K562 (cell line): ENCODE results near the gene B4GALT5. TPM values are rescaled to one million over a fixed set of nuclear protein-coding genes. Genes with fewer than 3 reads are reported as not detected.
A peak's percentile ranks its signal among the peaks of the same experiment; 100 is the strongest.

ENCODE experiments used
- ATF1 ChIP-seq, 2 experiments: fragments of 450-650 bp in 1 of 2; IDR thresholded peaks; 2 replicates each; pipeline ENCODE4 v1.6.1; 2016; ENCODE audit warnings: missing compliant biosample characterization in 1 of 2, missing genetic modification characterization in 1 of 2
- CHD4 ChIP-seq: fragments of 200-600 bp; sonication (generic); IDR thresholded peaks from 3 replicates; pipeline ENCODE4 v1.6.1; 2012; ENCODE audit warnings: low read depth, mild to moderate bottlenecking, mixed read lengths, low read length, inconsistent platforms; ENCODE audit not compliant: insufficient read depth, insufficient replicate concordance, poor library complexity, severe bottlenecking
- ELF4 ChIP-seq: fragments of 450-650 bp; formaldehyde crosslinking; IDR thresholded peaks from 2 replicates; pipeline ENCODE4 v1.4.0; 2022; ENCODE audit warnings: missing genetic modification characterization
- ETV5 ChIP-seq: sonication (generic); formaldehyde crosslinking; IDR thresholded peaks from 2 replicates; pipeline ENCODE4 v1.4.0; 2020; ENCODE audit warnings: low read depth, mild to moderate bottlenecking, missing genetic modification reagents
- EZH2 ChIP-seq: IDR thresholded peaks from 2 replicates; pipeline ENCODE4 v1.6.1; 2012; ENCODE audit warnings: low read depth, mild to moderate bottlenecking, inconsistent platforms, low read length, borderline replicate concordance
- FOXK2 ChIP-seq, 2 experiments: fragments of 450-650 bp; IDR thresholded peaks in 1 of 2; conservative IDR thresholded peaks in 1 of 2; 2 replicates each; pipeline ENCODE4 v1.6.1; 2016; ENCODE audit warnings: low read depth in 2 of 2, mild to moderate bottlenecking in 1 of 2
- NCOA1 ChIP-seq: fragments of 450-650 bp; IDR thresholded peaks from 2 replicates; pipeline ENCODE4 v1.6.1; 2016; ENCODE audit warnings: low read depth
- PHF21A ChIP-seq: fragments of 450-650 bp; IDR thresholded peaks from 2 replicates; pipeline ENCODE4 v1.6.1; 2017; ENCODE audit warnings: low read depth, borderline replicate concordance
- POLR2G ChIP-seq: fragments of 200-400 bp; formaldehyde crosslinking; IDR thresholded peaks from 2 replicates; pipeline ENCODE4 v1.6.1; 2017; ENCODE audit warnings: low read depth, mild to moderate bottlenecking, antibody characterized with exemption, low read length, moderate library complexity
- RFX7 ChIP-seq: fragments of 250-450 bp; sonication (Bioruptor Pico); IDR thresholded peaks from 2 replicates; pipeline ENCODE4 v1.5.1; 2021; ENCODE audit warnings: mild to moderate bottlenecking
- RHOXF2B ChIP-seq: fragments of 250-450 bp; sonication (Bioruptor Pico); conservative IDR thresholded peaks from 2 replicates; pipeline ENCODE4 v1.5.1; 2021
- SIRT6 ChIP-seq: IDR thresholded peaks from one replicate; pipeline ENCODE4 v1.6.1; 2012; ENCODE audit warnings: low read depth, mild to moderate bottlenecking, control low read depth, inconsistent platforms, low read length, moderate library complexity
- SMARCA4 ChIP-seq: fragments of 450-650 bp; IDR thresholded peaks from 2 replicates; pipeline ENCODE4 v1.6.1; 2016
- SMARCA5 ChIP-seq: fragments of 450-650 bp; IDR thresholded peaks from 2 replicates; pipeline ENCODE4 v1.6.1; 2016
- SMARCB1 ChIP-seq: IDR thresholded peaks from 2 replicates; pipeline ENCODE4 v1.6.1; 2011; ENCODE audit warnings: improper control_type of control experiment, low read depth; ENCODE audit not compliant: insufficient read length
- SP1 ChIP-seq: sonication (generic); formaldehyde crosslinking; IDR thresholded peaks from 2 replicates; pipeline ENCODE4 v1.8.1; 2022; ENCODE audit warnings: mild to moderate bottlenecking, missing genetic modification reagents
- TBP ChIP-seq: optimal IDR thresholded peaks from 2 replicates; pipeline ENCODE3; 2011; ENCODE audit warnings: low read depth, low read length, improper control_type of control experiment
- TCFL5 ChIP-seq: fragments of 250-450 bp; sonication (Bioruptor Pico); conservative IDR thresholded peaks from 2 replicates; pipeline ENCODE4 v1.6.1; 2021; ENCODE audit warnings: mild to moderate bottlenecking, moderate library complexity, matching md5 sums
- U2AF2 ChIP-seq: fragments of 200-400 bp; formaldehyde crosslinking; optimal IDR thresholded peaks from 2 replicates; pipeline ENCODE3; 2017; ENCODE audit warnings: low read depth, mild to moderate bottlenecking, low read length
- ZFX ChIP-seq: sonication (generic); formaldehyde crosslinking; IDR thresholded peaks from 2 replicates; pipeline ENCODE4 v1.8.0; 2022; ENCODE audit warnings: mild to moderate bottlenecking, missing genetic modification reagents, moderate library complexity
- ZKSCAN3 ChIP-seq: fragments of 250-450 bp; sonication (Bioruptor Pico); IDR thresholded peaks from 2 replicates; pipeline ENCODE4 v1.4.0; 2020
- ZNF197 ChIP-seq: fragments of 200-800 bp; sonication (Bioruptor generic); IDR thresholded peaks from 2 replicates; pipeline ENCODE4 v1.6.1; 2016; ENCODE audit warnings: low read depth, missing genetic modification characterization, missing compliant biosample characterization
- ZNF324 ChIP-seq: fragments of 250-450 bp; sonication (Bioruptor Pico); IDR thresholded peaks from 2 replicates; pipeline ENCODE4 v1.4.0; 2020; ENCODE audit warnings: mild to moderate bottlenecking
- ZNF830 ChIP-seq: fragments of 250-450 bp; sonication (Bioruptor Pico); IDR thresholded peaks from 2 replicates; pipeline ENCODE4 v1.5.0; 2021; ENCODE audit warnings: mild to moderate bottlenecking
- polyA plus RNA-seq, 8 experiments: library from polyadenylated mRNA; depleted of rRNA in 4 of 8; stranded (reverse) in 5 of 8; unstranded in 3 of 8; fragments of >200 nt; fragmentation: Nextera tagmentation in 2 of 8; fragmentation: Illumina TruSeq in 1 of 8; extraction: Ambion mirVana in 2 of 8; extraction: Trizol in 1 of 8; gene quantifications; 2 replicates each; pipeline versions ENCODE4 v1.2.1 to v1.2.3, GENCODE V29; 2011 to 2014; ENCODE audit warnings: inconsistent platforms in 1 of 8, missing spikeins in 1 of 8
- total RNA-seq, 7 experiments: library from RNA; depleted of rRNA in 6 of 7; stranded (reverse); fragments of >200 nt in 6 of 7; fragmentation: Illumina TruSeq in 2 of 7; extraction: Trizol in 2 of 7; gene quantifications; 2 replicates each; pipeline versions ENCODE4 v1.2.1 to v1.2.3, GENCODE V29; 2011 to 2021; ENCODE audit warnings: low replicate concordance in 1 of 7
- TF ChIP-seq, protein P1 (sequence below): fragments of 250-450 bp; sonication (Bioruptor Pico); IDR thresholded peaks from 2 replicates; pipeline ENCODE4 v1.8.0; 2022; ENCODE audit warnings: inconsistent platforms
- TF ChIP-seq, protein P2 (sequence below), 2 experiments: IDR thresholded peaks; 2 replicates each; pipeline ENCODE4 v1.6.1; 2011; ENCODE audit warnings: borderline replicate concordance in 1 of 2, control low read depth in 1 of 2, low read depth in 1 of 2, low read length in 1 of 2, mild to moderate bottlenecking in 1 of 2, mixed read lengths in 1 of 2, moderate library complexity in 1 of 2; ENCODE audit not compliant: insufficient read depth in 1 of 2, insufficient read length in 1 of 2, poor library complexity in 1 of 2, severe bottlenecking in 1 of 2; ENCODE audit errors: extremely low read depth in 1 of 2
- TF ChIP-seq, protein P3 (sequence below): sonication (generic); formaldehyde crosslinking; IDR thresholded peaks from 2 replicates; pipeline ENCODE4 v1.8.0; 2022; ENCODE audit warnings: mild to moderate bottlenecking, low read depth, missing genetic modification reagents

B4GALT5 gene
- total and polyA plus RNA-seq, 9 of the 15 experiments (the other 6 are each of a cell fraction or from before 2014, with no cell fraction given), result 8.5 to 32.6 (median 23.4) TPM

DNA sequence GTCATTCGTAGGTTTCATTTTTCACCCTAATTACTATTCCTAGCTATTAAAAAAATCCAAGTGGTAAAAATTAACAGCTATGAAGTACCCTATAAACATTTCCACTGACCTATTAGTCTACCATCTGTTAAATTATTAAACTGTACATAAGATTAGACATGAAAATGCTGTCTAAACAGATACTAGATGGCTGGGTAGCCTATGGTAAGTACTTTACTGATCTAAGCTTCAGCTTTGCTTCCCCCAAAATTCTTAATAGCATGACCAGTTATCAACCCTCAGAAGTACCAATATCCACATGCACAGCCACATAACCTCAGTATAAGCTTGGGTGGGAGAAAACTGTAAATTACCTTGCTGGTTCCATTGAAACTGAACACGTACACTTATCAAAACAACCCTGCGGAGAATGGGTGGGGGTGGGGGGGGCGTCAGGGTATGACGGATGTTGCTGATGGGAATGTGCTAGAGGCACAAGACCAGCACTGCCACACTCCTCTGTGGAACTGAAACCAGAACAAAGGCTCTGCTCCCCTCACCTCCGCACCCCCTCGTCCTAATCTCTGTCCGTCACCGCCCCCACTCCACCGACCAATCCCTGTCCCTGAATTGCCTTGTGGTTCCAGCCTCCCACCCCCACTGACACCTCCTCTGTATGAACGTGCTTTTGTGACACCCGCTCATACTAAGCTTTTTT, 45.3 kb downstream of the B4GALT5 start (continued):
- TF ChIP-seq, protein P1, sequence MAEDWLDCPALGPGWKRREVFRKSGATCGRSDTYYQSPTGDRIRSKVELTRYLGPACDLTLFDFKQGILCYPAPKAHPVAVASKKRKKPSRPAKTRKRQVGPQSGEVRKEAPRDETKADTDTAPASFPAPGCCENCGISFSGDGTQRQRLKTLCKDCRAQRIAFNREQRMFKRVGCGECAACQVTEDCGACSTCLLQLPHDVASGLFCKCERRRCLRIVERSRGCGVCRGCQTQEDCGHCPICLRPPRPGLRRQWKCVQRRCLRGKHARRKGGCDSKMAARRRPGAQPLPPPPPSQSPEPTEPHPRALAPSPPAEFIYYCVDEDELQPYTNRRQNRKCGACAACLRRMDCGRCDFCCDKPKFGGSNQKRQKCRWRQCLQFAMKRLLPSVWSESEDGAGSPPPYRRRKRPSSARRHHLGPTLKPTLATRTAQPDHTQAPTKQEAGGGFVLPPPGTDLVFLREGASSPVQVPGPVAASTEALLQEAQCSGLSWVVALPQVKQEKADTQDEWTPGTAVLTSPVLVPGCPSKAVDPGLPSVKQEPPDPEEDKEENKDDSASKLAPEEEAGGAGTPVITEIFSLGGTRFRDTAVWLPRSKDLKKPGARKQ (CRISPR knock-in tag), result no peak
- no peak for TF ChIP-seq PHF21A
- TF ChIP-seq SMARCA4, result peak; percentile 56
- no peak for TF ChIP-seq RHOXF2B
- TF ChIP-seq, protein P2, sequence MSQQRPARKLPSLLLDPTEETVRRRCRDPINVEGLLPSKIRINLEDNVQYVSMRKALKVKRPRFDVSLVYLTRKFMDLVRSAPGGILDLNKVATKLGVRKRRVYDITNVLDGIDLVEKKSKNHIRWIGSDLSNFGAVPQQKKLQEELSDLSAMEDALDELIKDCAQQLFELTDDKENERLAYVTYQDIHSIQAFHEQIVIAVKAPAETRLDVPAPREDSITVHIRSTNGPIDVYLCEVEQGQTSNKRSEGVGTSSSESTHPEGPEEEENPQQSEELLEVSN (IDR thresholded peaks at IDR 0.05; ENCODE audit: borderline replicate concordance in 1 of 2, extremely low read depth in 1 of 2, insufficient read depth in 1 of 2, insufficient read length in 1 of 2, low read depth in 1 of 2, low read length in 1 of 2, poor library complexity in 1 of 2, severe bottlenecking in 1 of 2), result peak in 1 of 2 experiments; percentile 37
- TF ChIP-seq FOXK2 (conservative IDR thresholded peaks at IDR 0.05 in 1 of 2, IDR thresholded peaks at IDR 0.05 in 1 of 2; ENCODE audit: low read depth in 2 of 2), result peak in 1 of 2 experiments; percentile 54; a peak in 2 of 4 replicates
- TF ChIP-seq SP1 (CRISPR knock-in tag), result peak; percentile 38; the same call in 1 of the 2 replicates
- no peak for TF ChIP-seq ZKSCAN3
- TF ChIP-seq SIRT6, result no peak
- TF ChIP-seq SMARCA5, result no peak
- TF ChIP-seq, protein P3, sequence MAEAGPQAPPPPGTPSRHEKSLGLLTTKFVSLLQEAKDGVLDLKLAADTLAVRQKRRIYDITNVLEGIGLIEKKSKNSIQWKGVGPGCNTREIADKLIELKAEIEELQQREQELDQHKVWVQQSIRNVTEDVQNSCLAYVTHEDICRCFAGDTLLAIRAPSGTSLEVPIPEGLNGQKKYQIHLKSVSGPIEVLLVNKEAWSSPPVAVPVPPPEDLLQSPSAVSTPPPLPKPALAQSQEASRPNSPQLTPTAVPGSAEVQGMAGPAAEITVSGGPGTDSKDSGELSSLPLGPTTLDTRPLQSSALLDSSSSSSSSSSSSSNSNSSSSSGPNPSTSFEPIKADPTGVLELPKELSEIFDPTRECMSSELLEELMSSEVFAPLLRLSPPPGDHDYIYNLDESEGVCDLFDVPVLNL, result no peak
- TF ChIP-seq ZNF197 (CRISPR knock-in tag), result no peak
- TF ChIP-seq NCOA1, result peak; percentile 31; the same call in 1 of the 2 replicates
- TF ChIP-seq ETV5 (CRISPR knock-in tag), result no peak
- TF ChIP-seq ELF4 (CRISPR knock-in tag), result 0 out of 2 replicates have a peak, but pooled peaks have one; percentile 32
- TF ChIP-seq TCFL5 (CRISPR knock-in tag), result no peak
- TF ChIP-seq ZNF324 (CRISPR knock-in tag), result no peak
- TF ChIP-seq ZFX (CRISPR knock-in tag), result no peak
- TF ChIP-seq ZNF830 (CRISPR knock-in tag), result no peak
- no peak for TF ChIP-seq CHD4
- no peak for TF ChIP-seq ATF1 (CRISPR knock-in tag; IDR thresholded peaks at IDR 0.05)
- peak; percentile 64 for TF ChIP-seq ATF1 (tag; IDR thresholded peaks at IDR 0.05)
- TF ChIP-seq TBP, result peak; percentile 20
- no peak for TF ChIP-seq U2AF2
- no peak for TF ChIP-seq POLR2G
- no peak for TF ChIP-seq SMARCB1
- TF ChIP-seq EZH2, result no peak
- no peak for TF ChIP-seq RFX7
